ENCODE results near the gene RAD54L.
"Not testable (repeated sequence)": the region's sequence is repeated elsewhere in the genome, so short reads cannot be mapped to it uniquely, and the experiment has no call there.

RAD54L gene

DNA sequence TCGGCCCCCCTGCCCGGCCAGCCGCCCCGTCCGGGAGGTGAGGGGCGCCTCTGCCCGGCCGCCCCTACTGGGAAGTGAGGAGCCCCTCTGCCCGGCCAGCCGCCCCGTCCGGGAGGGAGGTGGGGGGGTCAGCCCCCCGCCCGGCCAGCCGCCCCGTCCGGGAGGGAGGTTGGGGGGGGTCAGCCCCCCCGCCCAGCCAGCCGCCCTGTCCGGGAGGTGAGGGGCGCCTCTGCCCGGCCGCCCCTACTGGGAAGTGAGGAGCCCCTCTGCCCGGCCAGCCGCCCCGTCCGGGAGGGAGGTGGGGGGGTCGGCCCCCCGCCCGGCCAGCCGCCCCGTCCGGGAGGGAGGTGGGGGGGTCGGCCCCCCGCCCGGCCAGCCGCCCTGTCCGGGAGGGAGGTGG lies 5.8 kb upstream of the RAD54L start:
- not testable (repeated sequence) for DNase-seq (ENCODE audit: low read depth)

DNA sequence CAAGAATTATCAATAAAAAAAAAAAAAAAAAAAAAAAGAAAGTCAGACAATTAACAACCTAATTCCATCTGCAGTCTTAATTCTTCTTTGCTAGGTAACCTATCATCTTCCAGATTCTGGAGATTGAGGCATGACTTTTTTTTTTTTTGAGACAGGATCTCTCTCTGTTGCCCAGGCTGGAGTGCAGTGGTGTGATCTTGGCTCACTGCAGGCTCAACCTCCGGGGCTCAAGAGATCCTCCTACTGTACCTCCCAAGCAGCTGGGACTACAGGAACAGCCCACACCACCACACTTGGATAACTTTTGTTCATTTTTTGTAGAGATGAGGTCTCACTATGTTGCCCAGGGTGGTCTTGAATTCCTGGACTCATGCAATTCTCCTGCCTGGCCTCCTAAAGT lies 4.6 kb upstream of the RAD54L start:
- no peak for DNase-seq (ENCODE audit: low read depth)

DNA sequence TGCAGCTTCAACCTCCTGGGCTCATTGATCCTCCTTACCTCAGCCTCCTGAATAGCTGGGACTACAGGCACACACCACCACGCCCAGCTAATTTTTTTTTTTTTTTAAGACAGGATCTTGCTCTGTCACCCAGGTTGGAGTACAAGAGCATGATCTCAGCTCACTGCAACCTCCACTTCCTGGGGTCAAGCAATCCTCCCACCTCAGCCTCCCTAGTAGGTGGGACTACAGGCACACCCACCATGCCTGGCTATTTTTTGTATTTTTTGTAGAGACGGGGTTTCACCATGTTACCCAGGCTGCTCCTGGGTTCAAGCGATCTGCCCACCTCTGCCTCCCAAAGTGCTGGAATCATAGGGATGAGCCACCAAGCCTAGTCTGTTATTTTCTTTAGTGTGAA lies 3.7 kb upstream of the RAD54L start:
- not testable (repeated sequence) for DNase-seq (ENCODE audit: low read depth)

DNA sequence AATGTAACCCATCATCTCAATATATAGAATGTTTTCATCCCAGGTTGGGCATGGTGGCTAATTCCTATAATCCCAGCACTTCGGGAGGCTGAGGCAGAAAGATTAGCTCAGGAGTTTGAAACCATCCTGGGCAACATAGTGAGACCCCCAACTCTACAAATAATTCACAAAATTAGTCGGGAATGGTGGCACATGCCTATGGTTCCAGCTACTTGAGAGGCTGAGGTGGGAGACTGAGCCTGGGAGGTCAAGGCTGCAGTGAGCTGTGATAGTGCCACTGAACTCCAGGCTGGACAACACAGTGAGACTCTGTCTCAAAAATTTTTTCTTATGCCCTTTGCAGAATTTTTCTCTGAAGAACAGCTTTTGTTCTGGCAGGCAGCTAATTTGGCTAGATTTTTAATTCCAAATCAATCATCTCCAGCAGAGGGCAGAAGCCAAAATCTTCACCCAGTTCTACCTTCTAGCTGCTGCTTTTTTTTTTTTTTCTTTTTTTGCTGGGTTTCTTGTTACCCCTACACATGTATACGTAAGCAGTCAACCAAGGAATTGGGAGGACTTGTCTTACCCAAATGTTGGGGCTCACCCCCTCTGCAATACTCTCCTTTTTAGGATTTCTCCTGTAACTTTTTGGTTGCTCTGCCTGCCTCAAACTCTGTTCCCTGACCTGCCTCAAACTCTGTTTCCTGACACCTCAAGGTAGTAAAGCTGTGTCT lies 2.7 kb upstream of the RAD54L start:
- peak; percentile 48 for DNase-seq (ENCODE audit: low read depth)

DNA sequence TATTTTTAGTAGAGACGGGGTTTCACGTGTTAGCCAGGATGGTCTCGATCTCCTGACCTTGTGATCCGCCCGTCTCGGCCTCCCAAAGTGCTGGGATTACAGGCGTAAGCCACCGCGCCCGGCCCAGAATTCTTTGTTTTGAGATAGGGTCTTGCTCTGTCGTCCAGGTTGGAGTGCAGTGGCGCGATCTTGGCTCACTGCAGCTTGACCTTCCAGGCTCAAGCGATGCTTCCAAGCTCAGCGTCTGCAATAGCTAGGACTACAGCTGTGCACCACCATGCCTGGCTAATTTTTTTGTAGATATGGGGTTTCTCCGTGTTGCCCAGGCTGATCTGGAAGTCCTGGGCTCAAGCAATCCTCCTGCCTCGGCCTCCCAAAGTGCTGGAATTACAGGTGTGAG lies 1.4 kb upstream of the RAD54L start:
- DNase-seq (ENCODE audit: low read depth) = not testable (repeated sequence)

DNA sequence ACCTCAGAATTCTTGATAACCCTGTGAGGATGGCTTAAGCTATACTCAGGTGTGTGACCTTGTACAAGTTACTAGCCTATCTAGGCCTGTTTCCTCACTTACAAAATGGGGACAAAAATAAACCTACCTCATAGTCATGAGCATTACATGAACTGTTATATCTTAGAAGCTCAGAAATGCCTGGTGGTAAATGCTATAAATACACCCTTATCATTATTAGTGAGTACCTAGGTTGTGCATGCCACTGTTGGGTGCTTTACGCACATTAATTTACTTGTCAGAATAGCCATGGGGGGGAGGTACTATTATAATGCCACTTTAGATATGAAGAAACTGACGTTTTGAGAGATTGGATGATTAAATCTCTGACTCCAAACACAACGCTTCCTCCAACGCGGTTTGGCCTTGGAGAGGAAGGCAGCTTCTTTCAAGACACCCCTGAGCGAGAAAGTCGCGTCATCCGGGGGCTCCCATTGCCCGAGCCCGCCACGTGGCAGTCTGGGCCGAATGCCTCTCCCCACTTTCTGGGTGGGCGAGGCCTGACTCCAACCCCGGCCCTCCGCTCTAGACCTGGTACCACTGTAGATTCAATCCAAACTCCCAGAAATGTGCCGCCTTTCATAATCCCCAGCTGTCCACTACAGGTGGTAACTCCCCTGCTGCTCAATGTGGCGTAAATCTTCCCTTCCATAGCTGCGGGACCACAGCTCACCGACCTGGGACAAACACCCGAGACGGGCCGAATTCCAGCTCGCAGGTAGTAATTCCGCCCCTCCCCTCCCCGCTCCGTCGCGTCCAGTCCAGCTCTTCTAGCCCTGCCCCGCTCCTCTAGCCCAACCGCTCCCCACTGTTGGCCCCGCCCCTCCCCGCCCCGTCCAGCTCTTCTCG lies 771 bp upstream of the RAD54L start:
- peak; percentile 67 for DNase-seq (ENCODE audit: low read depth)

DNA sequence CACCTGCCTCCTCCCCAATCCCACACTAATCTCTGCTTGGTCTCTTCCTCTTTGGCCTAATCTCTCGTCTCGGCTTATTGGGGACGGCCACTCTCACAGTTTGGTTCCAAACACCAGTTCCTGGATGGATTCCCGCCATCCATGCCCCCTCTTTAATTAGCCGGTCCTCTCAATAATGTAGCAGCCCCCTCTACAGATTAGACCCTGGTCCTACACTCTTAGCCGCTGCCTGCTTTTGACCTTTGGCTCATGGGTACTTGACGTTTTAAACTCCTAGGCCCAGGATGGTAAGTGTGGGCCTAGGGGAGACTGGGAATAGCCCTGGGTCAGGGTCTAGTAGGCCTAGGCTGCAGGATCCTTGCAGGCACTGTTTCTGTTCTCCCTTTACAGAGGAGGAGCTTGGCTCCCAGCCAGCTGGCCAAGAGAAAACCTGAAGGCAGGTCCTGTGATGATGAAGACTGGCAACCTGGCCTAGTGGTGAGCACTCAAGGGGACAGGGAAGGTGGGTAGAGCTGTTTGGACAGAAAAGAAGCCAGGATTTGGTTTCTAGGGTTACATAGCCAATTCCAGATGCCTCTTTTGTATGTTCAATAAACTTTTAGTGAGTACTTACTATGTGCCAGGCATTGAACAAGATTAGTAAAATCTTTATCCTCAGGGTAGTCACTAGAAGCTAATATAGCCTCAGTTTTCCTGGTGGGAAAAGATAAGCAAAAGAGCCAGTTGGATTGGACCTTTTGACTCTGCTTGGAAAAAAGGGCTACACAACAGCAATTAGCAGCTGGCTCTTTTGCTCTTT lies 758 bp downstream of the RAD54L start:
- DNase-seq (ENCODE audit: low read depth) = peak; percentile 31

DNA sequence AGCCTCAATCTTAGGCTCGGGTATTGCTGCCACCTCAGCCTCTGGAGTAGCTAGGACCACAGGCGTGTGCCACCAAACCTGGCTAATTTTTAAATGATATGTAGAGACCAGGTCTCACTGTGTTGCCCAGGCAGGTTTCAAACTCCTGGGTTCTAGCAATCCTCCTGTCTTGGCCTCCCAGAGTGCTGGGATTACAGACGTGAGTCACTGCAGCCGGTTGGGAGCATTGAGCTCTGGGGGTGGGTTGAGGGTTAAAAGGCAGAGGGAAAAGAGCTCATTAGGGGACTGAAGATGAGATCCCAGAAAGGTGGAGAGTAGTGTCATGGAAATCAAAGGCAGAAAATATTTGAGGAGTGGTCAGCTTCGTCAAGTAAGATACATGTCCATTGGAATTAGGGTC lies 7.1 kb downstream of the RAD54L start:
- DNase-seq (ENCODE audit: low read depth) = no peak

DNA sequence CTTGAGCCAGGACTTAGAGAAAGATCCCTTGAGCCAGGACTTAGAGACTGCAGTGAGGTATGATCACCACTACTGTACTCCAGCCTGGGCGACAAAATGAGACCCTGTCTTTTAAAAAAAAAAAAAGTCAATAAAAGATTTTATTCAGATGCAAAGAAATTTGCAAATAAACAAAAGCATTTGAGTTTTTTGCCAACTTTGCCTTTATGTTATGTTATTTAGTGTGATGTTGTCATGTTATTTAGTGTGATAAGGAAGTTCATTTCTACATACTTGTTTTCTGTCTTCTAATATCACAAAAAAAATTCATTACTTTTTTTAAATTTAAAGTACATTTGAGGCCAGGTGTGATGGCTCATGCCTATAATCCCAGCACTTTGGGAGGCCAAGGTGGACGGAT lies 9.0 kb downstream of the RAD54L start:
- no peak for DNase-seq (ENCODE audit: low read depth)

DNA sequence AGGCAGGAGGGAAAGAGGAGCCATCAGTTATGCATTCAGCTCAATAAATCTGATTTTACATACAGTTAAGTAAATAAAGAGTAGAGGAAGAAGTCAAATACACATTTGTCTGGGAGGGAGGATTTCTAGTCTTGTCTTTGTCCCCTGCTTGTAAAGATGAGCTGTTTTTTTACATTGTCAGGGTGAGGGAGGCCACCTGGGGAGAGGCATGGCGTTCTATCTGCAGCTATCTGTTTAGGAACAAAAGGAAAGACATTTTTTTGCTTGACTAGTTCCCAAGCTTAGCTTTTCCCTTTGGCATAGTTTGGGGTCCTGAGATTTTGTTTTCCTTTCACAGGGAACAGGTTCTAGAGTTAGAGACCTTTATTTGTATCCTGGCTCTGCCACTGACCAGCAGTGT lies 14.9 kb downstream of the RAD54L start:
- DNase-seq (ENCODE audit: low read depth) = no peak

DNA sequence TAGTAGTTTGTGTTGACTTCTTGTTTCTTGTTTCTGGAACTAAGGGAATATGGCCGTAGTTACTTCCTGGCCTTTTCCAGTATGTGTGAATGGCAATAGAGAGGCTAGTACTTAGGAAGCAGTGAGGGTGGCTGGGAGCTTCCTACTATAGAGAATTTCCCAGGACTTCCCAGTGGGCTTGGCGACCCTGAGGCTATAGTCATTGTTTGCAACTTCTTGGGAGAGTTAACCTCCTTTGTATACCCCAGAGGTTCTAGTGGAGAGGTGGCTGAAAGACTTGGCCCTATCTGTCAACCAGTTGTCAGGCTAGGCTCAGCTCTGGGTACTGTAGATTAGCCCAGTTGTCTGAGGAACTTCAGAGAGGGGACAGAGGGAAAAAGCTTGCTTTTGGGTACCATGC lies 15.6 kb downstream of the RAD54L start:
- no peak for DNase-seq (ENCODE audit: low read depth)

DNA sequence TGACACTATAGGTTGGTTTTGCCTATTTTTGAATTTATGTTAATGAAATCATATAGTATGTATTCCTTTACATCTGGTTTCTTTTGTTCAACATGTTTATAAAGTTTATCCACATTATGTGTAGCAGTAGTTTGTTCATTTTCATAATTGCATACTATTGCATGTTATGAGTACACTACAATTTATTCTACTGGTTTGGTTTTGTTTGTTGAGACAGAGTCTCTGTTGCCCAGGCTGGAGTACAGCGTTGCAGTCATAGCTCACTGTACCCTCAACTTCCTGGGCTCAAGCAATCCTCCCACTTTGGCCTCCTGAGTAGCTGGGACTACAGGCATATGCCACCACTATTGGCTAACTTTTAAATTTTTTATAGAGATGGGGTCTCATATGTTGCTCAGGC lies 21.0 kb downstream of the RAD54L start:
- no peak for DNase-seq (ENCODE audit: low read depth)

DNA sequence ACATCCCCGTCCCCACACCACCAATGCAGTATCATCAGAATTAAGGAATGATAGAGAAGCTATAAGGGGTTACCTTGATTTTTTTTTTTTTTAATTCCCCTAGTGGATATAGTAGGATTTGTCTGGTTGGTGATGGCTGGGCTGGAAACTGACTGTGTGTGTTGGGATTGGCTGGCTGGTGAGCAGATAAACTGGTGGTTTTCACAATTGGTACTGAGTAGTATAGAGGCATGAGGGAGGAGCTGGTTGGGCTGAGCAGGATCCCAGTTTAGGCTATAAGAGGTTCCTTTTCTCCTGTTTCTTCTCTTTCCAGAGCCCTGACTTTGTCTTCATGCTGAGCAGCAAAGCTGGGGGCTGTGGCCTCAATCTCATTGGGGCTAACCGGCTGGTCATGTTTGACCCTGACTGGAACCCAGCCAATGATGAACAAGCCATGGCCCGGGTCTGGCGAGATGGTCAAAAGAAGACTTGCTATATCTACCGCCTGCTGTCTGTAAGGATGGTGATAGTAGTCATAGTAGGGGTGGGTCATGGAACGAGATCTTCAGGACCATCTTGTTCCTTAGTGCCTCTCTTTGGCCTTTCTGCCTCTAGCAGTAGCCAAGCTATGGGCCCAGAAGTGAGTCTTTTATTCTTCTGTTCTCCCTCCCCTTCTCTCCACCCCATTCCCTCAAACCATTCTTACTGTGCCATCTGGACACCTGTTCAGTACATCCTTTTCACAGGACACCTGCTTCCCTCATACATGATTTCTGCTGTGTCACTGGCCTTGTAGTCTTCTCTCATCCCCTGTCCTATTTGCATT lies 26.9 kb downstream of the RAD54L start:
- no peak for DNase-seq (ENCODE audit: low read depth)

DNA sequence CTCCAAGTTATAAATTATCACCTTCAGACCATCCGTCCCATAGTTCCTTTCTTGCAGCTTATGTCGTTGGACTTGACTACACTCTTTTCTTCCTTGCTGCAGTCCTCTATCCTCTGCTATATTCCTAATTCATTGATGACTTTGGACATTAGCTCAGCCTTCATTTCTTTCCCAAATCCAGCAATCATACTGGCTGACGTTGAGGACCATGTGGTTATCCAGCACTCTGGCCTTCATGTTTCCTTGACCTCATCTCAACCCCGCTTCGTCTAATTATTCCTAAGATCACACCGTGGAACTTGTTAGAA lies 27.4 kb downstream of the RAD54L start:
- no peak for DNase-seq (ENCODE audit: low read depth)

DNA sequence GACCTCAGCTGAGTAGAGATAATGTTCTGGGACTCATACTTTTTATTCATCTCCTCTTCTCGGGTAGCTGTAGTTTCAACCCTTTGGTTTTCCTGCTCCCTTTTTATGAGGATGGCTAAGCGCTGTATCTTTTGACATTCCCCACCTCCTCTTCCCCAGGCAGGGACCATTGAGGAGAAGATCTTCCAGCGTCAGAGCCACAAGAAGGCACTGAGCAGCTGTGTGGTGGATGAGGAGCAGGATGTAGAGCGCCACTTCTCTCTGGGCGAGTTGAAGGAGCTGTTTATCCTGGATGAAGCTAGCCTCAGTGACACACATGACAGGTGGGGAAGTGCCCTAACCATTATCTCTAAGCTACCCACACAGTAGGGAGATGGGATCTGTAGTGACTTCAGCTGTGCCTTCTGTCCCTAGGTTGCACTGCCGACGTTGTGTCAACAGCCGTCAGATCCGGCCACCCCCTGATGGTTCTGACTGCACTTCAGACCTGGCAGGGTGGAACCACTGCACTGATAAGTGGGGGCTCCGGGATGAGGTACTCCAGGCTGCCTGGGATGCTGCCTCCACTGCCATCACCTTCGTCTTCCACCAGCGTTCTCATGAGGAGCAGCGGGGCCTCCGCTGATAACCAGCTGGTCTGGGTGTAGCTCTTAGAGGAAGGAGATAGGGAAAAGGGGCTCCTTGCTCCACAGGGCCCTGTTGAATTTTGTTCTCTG lies 30.3 kb downstream of the RAD54L start:
- DNase-seq (ENCODE audit: low read depth) = no peak

DNA sequence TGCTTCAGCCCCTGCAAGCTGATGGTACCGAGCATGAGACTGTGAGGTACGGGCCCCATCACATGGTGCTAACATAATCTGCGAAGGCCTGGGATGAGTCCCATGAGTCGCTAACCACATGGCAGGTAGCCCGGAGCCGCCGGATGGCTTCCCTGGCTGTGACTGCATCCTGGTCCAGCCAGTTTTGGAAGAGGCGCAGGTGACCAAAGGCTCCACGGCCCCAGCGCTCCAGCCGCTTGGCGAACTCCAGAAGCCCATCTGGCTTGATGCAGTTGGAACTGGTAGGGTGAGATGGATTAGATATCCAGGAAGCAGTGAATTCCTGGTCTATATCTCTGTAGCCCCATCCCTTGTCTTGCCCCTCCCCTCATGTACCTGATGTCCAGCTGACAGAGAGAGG lies 31.2 kb downstream of the RAD54L start:
- DNase-seq (ENCODE audit: low read depth) = no peak

DNA sequence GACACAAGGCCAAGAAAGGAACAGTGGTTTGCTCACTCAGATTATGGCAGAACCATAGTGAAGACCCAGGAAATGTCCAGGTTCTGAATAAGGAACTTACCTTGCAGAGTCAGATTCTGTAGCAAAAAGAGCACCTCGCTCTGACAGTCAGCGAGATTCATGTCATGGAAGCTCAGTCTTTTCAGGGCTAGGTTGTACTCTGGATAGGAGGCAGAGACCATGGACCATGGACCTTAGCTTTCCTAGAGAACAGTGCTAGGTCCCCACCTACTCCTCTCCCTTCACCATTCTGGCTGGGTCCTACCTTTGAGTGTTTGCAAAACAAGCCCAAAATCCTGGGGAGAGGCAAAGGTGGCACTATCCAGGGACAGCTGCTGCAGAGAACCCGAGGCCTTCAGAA lies 32.5 kb downstream of the RAD54L start:
- DNase-seq (ENCODE audit: low read depth) = no peak

DNA sequence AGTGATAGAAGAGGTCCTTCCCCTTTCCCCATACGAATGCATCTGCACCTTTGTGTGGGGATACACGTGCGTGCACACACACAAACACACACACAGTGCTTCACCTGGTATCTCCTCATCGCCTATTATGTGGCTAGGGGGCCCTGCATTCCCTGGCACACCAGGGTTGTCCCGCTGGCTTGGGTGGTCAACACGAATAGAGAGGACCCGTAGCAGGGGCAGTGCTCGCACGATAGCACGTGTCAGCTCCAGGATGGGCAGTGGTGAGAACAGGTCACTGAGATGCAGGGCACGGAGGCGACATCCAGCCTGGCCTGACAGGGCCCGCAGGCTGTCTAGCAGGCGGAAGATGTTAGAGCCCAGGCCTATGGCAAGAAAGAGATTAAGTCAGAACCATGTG lies 33.5 kb downstream of the RAD54L start:
- DNase-seq (ENCODE audit: low read depth) = no peak

DNA sequence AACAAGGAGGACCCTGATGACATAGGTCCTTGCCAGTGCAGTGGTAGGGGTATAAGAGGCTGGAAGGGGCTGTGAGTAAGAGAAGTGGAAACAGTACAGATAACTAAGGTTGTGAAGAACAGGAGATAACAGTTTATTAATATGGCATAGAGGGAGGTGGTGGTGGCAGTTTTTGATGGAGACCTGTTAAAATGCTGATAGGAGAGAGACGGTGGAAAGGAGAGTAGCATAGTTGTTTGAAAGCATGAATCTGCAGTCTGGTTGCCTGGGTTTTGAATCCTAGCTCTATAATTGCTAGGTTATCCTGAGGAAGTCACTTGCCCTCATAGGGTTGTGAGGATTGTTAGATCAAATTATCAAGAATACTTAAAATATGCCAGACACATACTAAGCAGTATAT lies 36.5 kb downstream of the RAD54L start:
- DNase-seq (ENCODE audit: low read depth) = no peak

DNA sequence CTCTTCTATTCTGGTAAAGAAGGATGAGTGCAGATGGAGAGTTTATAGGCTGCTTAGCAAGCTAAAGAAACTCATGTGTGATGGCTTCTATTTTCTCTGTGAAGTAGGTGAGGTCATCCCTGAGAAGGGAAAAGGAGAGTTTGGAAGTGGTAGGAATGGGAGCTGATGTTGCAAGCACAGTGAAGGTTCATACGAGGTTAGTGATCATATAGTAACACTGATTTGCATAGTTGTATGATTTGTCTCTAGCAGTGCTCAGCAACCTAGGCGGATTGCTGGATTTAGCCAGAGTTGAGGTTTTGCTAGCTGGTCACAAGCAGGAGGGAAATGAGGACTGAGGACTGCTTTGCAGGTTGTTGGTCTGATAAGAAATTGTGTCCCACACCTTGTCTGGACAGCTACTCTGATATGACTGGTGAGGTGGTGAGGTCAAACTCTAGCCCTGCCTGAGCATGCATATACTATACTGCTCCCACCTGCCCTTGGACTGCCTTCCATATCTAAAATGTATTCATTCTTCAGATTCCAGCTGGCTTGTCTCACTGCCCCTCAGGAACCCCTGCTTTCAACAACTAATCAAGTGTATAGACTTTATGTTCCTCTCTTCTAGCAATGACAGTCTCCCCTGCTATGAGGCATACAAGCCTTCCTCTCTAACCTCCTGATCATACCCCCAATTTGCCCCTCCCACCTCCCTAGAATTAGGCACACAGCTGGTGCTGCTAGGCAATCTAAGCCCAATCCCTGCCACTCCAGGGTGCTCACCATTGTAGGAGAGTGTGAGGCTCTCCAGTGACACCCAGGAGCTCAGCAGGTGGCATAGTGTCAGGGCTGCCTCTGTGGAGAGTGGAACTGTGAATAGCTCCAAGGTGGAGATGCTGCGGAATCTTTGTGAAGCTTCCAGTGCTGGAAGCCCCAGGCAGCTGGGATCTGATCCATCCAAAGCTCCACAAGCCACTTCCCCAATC lies 37.3 kb downstream of the RAD54L start:
- DNase-seq (ENCODE audit: low read depth) = peak; percentile 25

All from EH (cell line).